ENCODE results near the gene CD151. TPM values are rescaled to one million over a fixed set of nuclear protein-coding genes. Genes with fewer than 3 reads are reported as not detected.

The CD151 gene
- total RNA-seq, 2 experiments from 2014 or later: 20.2 to 20.8 TPM

DNA sequence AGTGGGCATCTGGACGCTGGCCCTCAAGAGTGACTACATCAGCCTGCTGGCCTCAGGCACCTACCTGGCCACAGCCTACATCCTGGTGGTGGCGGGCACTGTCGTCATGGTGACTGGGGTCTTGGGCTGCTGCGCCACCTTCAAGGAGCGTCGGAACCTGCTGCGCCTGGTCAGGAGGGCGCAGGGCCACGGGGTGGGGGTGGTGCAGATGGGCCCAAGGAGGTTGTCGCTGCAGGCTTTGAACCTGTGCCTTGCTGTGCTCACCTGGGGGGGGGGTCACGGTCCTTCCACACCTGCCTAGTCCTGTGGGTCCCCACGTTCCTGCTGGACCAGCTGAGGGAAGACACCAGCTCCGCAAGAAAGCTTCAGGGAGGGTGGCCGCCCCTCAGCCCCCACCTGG is 3.5 kb downstream of the CD151 start:
- TF ChIP-seq, protein P1, sequence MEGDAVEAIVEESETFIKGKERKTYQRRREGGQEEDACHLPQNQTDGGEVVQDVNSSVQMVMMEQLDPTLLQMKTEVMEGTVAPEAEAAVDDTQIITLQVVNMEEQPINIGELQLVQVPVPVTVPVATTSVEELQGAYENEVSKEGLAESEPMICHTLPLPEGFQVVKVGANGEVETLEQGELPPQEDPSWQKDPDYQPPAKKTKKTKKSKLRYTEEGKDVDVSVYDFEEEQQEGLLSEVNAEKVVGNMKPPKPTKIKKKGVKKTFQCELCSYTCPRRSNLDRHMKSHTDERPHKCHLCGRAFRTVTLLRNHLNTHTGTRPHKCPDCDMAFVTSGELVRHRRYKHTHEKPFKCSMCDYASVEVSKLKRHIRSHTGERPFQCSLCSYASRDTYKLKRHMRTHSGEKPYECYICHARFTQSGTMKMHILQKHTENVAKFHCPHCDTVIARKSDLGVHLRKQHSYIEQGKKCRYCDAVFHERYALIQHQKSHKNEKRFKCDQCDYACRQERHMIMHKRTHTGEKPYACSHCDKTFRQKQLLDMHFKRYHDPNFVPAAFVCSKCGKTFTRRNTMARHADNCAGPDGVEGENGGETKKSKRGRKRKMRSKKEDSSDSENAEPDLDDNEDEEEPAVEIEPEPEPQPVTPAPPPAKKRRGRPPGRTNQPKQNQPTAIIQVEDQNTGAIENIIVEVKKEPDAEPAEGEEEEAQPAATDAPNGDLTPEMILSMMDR (IDR thresholded peaks at IDR 0.05): no peak
- H3K9me3 ChIP-seq (ENCODE audit: control insufficient read depth in 1 of 2, insufficient read depth in 1 of 2, low read length in 2 of 2): peaks cover 0 to 8% of the 10 kb centered on the region in 2 experiments
- no peak overlapping the region for H3K27ac ChIP-seq (ENCODE audit: low read depth in 1 of 2, low read length in 2 of 2)
- H3K4me1 Mint-ChIP-seq (ENCODE audit: low read depth): peaks cover 24% of the 10 kb centered on the region
- H3K4me3 ChIP-seq (ENCODE audit: low read length): no peak overlapping the region
- H3K27me3 ChIP-seq (ENCODE audit: control insufficient read depth in 1 of 2, insufficient read depth in 2 of 2, low read length in 2 of 2): peaks cover 5 to 14% of the 10 kb centered on the region in 2 experiments
- peaks cover 28% of the 10 kb centered on the region for H3K36me3 ChIP-seq (ENCODE audit: insufficient read depth, low read length)
- H3K27me3 Mint-ChIP-seq: peaks cover 13% of the 10 kb centered on the region
- CTCF ChIA-PET: no interaction called here
- no peak overlapping the region for H3K27ac Mint-ChIP-seq
- no peaks in the 10 kb centered on the region for H3K9me3 Mint-ChIP-seq
- intact Hi-C loops (cut with DNase I, micrococcal nuclease): no loop called here
- H3K4me1 ChIP-seq (ENCODE audit: insufficient read depth, low read length): peaks cover 52% of the 10 kb centered on the region
- H3K36me3 Mint-ChIP-seq (ENCODE audit: low read depth): peaks cover 22% of the 10 kb centered on the region
- POLR2A ChIA-PET: interaction anchor here (1.2 kb wide), 1 partner anchor 16 kb away, joined by 4 read pairs; no protein-coding TSS in a partner anchor
- no peak for ATAC-seq (ENCODE audit: poor library complexity)
- DNase-seq: no peak
- H3K4me3 Mint-ChIP-seq: no peak overlapping the region

GRCh38 chr11:836700-837099 is 3.9 kb downstream of the CD151 start:
- Histone ChIP-seq H3K36me3 (ENCODE audit: insufficient read depth, low read length) (peaks cover 28% of the 10 kb centered on the region), H3K4me1 (ENCODE audit: insufficient read depth, low read length) (peaks cover 52% of the 10 kb centered on the region), H3K9me3 (ENCODE audit: control insufficient read depth in 1 of 2, insufficient read depth in 1 of 2, low read length in 2 of 2) (peaks cover 0 to 8% of the 10 kb centered on the region in 2 experiments), H3K27ac (ENCODE audit: low read depth in 1 of 2, low read length in 2 of 2) (no peak overlapping the region), H3K27me3 (ENCODE audit: control insufficient read depth in 1 of 2, insufficient read depth in 2 of 2, low read length in 2 of 2) (peaks cover 1 to 10% of the 10 kb centered on the region in 2 experiments), H3K4me3 (ENCODE audit: low read length) (no peak overlapping the region)
- ChIA-PET POLR2A (interaction anchor here (1.2 kb wide), 1 partner anchor 17 kb away, joined by 4 read pairs; no protein-coding TSS in a partner anchor), CTCF (no interaction called here)
- Mint-ChIP-seq H3K36me3 (ENCODE audit: low read depth) (peaks cover 22% of the 10 kb centered on the region), H3K27ac (no peak overlapping the region), H3K27me3 (peaks cover 10% of the 10 kb centered on the region), H3K9me3 (no peaks in the 10 kb centered on the region), H3K4me1 (ENCODE audit: low read depth) (peaks cover 20% of the 10 kb centered on the region), H3K4me3 (no peak overlapping the region)
- ATAC-seq (ENCODE audit: poor library complexity): no peak
- intact Hi-C loops (cut with DNase I, micrococcal nuclease): no loop called here
- TF ChIP-seq, protein P1 (IDR thresholded peaks at IDR 0.05): no peak
- no peak for DNase-seq

DNA sequence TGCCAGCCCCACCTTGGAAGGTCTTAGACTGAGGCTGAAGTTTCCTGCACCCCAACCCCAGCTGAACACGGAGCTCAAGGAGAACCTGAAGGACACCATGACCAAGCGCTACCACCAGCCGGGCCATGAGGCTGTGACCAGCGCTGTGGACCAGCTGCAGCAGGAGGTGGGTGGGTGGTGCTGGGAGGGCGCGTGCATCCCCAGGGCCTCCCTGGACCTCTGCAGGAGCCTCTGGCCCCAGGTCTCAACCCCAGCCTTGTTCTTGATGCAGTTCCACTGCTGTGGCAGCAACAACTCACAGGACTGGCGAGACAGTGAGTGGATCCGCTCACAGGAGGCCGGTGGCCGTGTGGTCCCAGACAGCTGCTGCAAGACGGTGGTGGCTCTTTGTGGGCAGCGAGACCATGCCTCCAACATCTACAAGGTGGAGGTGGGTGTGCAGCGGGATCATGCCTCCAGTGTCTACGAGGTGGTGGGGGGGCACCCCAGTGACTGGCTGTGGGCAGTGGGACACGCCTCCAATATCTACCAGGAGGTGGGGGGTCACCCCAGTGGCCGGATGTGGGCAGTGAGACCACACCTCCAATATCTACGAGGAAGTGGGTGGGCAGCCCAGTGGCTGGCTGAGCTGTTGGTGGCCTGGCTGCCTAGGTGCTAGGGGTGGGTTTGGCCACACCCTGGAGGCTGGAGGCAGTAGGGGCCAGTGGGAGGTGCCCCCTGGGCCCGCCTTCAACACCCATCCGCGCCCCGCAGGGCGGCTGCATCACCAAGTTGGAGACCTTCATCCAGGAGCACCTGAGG is 4.6 kb downstream of the CD151 start:
- ChIA-PET POLR2A (interaction anchor here (1.2 to 1.5 kb wide), 2 partner anchors 17 to 18 kb away, joined by 4 to 5 read pairs; partner anchors contain the start of gene PNPLA2), CTCF (no interaction called here)
- TF ChIP-seq, protein P1 (IDR thresholded peaks at IDR 0.05): no peak
- H3K27me3 Mint-ChIP-seq: peaks cover 3% of the 10 kb centered on the region
- H3K27ac ChIP-seq (ENCODE audit: low read depth in 1 of 2, low read length in 2 of 2): no peak overlapping the region
- peaks cover 47% of the 10 kb centered on the region for H3K4me1 ChIP-seq (ENCODE audit: insufficient read depth, low read length)
- H3K36me3 ChIP-seq (ENCODE audit: insufficient read depth, low read length): peaks cover 28% of the 10 kb centered on the region
- peaks cover 22% of the 10 kb centered on the region for H3K36me3 Mint-ChIP-seq (ENCODE audit: low read depth)
- H3K9me3 Mint-ChIP-seq: no peaks in the 10 kb centered on the region
- H3K4me3 ChIP-seq (ENCODE audit: low read length): no peak overlapping the region
- ATAC-seq (ENCODE audit: poor library complexity) (no peak), DNase-seq (no peak)
- intact Hi-C loops (cut with DNase I, micrococcal nuclease): no loop called here
- peaks cover 0 to 5% of the 10 kb centered on the region in 2 experiments for H3K27me3 ChIP-seq (ENCODE audit: control insufficient read depth in 1 of 2, insufficient read depth in 2 of 2, low read length in 2 of 2)
- no peak overlapping the region for H3K27ac Mint-ChIP-seq
- H3K9me3 ChIP-seq (ENCODE audit: control insufficient read depth in 1 of 2, insufficient read depth in 1 of 2, low read length in 2 of 2): peaks cover 0 to 2% of the 10 kb centered on the region in 2 experiments
- H3K4me3 Mint-ChIP-seq: no peak overlapping the region
- peaks cover 17% of the 10 kb centered on the region for H3K4me1 Mint-ChIP-seq (ENCODE audit: low read depth)

Measured in CD4-positive, alpha-beta T cell (primary cell).